NCI-H345 (cell line): Measurements from ENCODE around the gene TSPAN7.

Experiments used
- DNase-seq: peaks from one replicate; lab custom pipeline; 2025; lab: John Stamatoyannopoulos, UW

The TSPAN7 gene

GRCh38 chrX:38561126-38561868 lies at the start of gene TSPAN7:
TSPAN7 (plus strand) TSS chrX:38561542; CDS start chrX:38561547, 5 bp downstream.
- peak; percentile 88 for DNase-seq

GRCh38 chrX:38513112-38513742 lies 48.1 kb upstream of the TSPAN7 start:
- DNase-seq: no peak

DNA sequence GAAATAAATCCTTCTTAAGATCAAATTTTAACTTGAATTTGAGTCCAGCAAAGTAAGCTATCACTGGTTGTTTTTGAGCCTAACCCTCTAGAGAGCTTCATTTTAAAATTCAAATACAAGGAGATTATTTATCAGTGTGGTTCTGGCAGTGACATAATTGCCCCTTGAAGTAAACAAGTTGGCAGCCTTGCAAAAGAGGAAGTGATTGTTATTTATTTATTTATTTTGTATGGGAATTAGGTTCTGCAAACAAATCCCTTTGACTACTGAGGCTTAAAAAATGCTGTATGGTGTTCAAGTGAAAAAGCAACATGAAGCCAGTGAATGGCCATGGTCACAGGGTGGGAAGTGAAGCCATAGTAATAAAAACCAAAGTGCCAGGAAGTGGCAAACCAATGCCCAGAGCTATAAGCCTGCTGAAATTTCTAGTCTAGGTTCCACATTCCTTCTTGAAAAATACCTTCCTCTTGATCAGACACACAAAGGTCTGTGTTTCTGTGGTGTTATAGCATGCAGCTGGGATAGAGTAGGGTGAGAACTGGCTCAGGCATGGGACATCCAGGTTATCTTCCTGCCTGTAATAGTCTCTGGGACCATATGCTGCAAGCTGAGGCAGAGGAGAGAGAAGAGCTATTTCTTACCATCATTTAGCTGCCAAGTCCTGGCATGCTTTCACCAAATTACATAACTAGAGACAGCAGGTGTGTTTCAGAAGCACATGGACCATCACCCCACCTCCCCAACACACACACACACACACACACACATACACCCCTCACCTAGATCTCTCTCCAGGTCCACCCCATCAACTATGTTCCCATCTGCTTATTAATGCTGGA lies 47.1 kb upstream of the TSPAN7 start:
- no peak for DNase-seq

- DNase-seq: no peak
Observed at GRCh38 chrX:38515291-38515690, 46.1 kb upstream of the TSPAN7 start.

DNA sequence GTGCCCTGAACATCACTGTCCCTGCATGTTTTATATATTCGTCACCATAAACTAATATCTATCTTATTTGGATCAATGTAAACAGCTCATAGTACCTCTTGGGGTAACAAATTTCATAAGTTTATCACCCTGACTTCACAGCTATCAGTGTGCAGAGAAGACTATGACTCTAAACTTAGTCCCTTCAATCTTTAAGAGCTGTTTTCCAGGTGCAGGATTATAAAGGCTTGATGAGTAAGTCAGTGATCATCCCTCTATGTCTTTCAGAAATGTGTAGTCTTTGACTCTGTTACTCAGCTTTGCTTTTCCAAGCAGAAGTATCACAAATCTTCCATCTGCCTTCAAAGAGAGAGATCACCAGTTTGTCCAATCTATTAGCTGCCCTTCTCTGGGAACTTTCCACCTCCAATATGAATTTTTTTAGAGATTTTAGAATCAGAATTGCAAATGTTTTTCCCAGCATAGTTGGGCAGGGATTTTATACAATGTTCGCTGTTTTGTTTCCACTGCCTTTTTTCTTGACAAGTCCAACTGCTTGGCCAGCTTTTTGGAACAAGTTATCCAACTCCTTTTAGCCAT lies 45.1 kb upstream of the TSPAN7 start:
- DNase-seq: no peak

GRCh38 chrX:38519651-38520050 lies 41.7 kb upstream of the TSPAN7 start:
- DNase-seq: no peak

- DNase-seq: no peak
Observed at GRCh38 chrX:38538134-38538533, 23.2 kb upstream of the TSPAN7 start.

DNA sequence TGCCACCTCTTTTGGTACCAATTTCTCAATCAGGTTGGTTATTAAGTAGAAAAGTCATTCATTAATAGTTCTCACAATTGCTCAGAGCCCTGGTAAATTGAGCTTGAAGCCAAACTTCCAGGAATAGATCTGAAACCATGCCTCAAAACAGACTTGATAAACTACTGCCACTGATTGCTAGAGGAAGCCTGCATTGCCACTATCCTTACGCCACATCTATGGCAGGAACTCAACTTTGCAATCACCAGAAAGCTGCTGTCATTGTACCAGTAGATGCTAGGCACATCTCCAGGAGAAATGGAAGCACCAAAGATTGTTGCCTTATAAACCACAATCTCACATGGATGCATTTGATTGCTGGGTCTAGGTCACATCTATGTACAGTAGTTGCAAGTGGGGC lies 21.6 kb upstream of the TSPAN7 start:
- no peak for DNase-seq

DNA sequence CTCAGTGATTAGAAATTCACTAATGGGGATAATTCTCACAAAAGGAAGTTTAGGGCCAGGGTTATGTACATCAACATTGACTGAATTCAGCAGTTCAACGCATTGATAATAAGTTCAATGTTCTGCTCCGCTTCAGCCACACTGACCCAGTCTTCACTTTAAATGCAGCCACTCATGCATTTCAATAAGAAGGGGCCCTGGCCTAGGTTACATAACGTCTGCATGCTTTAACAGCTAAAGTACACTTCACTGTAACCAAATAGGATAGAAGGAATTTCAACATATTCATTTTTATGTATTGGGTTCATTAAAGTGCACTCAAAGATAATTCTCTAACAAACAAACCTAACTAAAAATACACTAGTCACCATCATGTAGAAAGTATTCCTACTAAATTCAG lies 12.8 kb upstream of the TSPAN7 start:
- no peak for DNase-seq

DNA sequence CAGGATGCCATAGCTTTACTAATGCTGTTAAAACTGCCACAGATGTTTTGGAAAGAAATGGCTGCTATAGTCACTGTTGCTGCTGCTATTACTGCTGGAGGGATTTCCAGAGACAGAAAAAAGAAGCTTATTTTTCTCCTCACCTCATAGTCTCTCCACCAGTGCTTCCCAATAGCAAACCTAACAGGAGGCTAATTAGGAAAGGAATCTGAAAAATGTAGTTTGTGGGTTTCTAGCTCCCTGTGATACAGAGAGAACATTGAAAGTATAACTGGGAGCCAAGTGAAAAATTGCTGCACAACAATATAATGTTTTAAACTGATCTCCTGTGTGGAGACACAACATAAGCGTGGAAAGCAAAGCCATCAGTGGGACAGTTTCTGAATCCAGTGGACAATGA lies 8.6 kb upstream of the TSPAN7 start:
- DNase-seq: no peak

DNA sequence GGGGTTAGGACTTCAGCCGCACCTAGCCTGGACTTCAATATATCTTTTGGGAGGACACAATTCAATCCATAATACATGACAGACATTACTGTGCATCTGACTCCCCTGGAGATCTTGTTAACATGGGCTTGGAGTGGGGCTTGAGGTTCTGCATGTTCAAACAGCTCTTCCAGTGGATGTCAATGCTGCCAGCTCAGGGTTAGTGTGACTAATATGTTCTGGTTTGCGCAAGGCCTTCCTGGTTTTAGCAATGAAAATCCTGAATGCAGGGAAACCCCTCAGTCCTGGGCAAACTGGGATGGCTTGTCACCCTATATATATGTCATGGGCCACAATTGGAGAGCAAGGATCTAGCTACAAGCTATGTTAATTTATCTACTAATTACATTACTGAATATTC lies 2.7 kb upstream of the TSPAN7 start:
- DNase-seq: no peak

- no peak for DNase-seq
Observed at GRCh38 chrX:38560776-38561125, 591 bp upstream of the TSPAN7 start.

GRCh38 chrX:38561951-38562719 lies 793 bp downstream of the TSPAN7 start:
- peak; percentile 35 for DNase-seq

GRCh38 chrX:38563030-38563429 lies 1.7 kb downstream of the TSPAN7 start:
- no peak for DNase-seq

DNA sequence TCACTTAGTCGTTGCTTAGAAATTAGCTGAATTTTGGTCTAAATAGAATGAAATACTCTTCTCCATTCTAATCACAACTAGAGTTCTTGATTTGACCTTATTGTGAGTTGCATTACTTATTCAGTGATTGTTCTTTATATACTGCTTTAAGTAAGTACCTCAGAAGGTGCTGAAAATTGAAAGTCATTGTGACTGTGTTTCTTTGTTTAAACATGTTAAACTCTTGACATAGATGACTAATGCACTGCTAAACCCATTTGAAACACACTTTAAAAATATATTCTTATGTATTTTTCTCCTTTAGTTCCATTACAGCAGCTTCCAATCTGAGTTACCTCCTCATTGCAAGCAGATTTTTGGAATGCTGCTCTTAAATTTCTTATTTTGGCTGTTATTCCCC lies 9.1 kb downstream of the TSPAN7 start:
- no peak for DNase-seq

DNA sequence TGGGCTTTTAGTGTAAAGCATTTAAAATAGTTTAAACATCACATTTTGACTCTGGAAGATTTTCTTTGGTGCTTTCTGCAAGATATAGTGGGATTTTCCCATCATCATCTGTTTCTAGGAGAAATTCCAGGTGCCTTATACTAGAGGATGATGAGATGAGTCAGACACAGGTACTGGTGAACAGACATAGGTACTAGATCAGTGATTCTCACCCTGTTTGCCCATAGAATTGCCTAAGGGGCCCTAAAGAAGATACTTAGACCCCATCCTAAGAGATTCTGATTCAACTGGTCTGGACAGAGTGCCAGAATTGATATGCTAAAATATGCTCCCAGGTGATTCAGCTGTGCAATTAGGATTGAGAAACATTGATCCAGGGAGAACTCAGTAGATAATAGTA lies 9.7 kb downstream of the TSPAN7 start:
- no peak for DNase-seq

GRCh38 chrX:38574858-38575257 lies 13.5 kb downstream of the TSPAN7 start:
- DNase-seq: no peak

DNA sequence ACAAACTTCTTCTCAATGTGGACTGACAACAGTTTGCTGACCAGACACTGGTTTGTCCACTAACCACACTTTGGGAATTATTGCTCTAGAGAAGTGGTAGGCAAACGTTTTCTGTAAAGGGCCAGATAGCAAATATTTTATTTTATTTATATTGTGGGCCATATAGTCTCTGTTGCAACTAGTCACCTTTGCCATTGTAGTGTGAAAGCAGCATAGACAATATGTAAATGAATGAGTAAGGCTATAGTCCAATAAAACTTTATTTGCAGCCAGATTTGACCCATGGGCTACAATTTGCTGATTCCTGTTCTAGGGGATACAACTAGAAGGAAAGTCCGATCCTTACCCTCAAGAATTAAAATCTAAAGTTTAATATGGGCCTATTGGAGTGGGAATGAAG lies 14.5 kb downstream of the TSPAN7 start:
- no peak for DNase-seq

DNA sequence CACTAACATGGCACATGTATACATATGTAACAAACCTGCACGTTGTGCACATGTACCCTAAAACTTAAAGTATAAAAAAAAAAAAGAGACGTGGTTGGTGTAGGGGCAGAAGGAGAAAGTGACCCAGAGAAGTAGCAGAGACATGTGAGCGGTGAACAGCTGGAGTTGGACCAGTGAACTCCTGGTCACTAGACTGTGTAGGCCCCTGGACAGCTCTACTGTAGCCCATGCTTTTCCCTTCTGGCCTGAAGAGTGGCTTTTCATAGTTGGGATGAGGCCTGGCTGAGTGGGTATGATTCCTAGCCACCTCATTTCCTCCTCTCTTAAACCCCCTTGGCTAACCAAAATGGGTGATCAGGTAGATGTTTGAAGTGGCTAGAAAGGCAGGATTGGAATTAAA lies 16.4 kb downstream of the TSPAN7 start:
- no peak for DNase-seq

DNA sequence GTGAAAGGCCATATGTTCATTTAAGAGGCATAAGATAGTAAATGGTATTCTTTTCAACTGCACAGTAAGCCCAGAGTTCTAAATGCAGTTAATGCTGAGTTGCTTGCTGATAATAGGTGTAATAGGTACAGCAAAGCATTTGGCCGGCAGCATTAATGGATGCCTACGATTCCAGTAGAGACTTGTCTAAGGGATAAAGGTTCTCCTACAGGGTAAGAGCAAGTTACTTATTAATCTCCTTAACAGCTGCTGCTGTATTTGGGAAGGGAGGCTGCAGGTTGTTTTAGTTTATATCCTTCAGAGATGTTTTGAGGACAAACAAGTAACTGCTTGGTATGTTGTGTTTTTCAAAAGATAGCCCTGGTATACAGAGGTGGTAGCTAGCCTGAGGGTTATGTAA lies 16.8 kb downstream of the TSPAN7 start:
- no peak for DNase-seq

DNA sequence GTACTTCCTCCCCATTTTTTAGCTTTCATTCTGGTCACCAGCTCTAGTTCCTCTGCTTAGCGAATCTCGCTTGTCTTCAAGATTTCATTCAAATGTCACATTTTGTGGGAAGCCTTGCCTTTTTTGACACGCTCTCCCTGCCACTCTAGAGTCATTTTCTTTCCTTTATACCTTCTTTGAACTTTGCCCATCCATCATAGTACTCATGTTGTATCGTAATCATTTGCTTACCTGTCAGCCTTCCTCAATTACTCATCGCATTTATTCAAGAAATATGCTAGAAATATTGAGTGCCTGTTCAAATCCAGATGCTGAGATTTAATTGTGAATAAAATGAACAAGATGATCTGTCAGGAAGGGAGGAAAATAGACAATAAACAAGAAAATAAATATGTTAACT lies 21.8 kb downstream of the TSPAN7 start:
- no peak for DNase-seq

GRCh38 chrX:38594434-38594833 lies 33.1 kb downstream of the TSPAN7 start:
- DNase-seq: no peak
